DOHH2 (cell line): ENCODE results near the gene ZBED1.

Source experiments
- H3F3A ChIP-seq: fragments of 200-600 bp; sonication (generic), shearing (Covaris generic); 2 replicates; pipeline ENCODE4 v1.6.0; 2016; ENCODE audit warnings: antibody characterized with exemption, mild to moderate bottlenecking; ENCODE audit not compliant: control insufficient read depth, insufficient read depth
- H3K27ac ChIP-seq: fragments of 200-600 bp; sonication (generic); 2 replicates; pipeline ENCODE4 v1.5.1; 2014; ENCODE audit warnings: low read depth, mild to moderate bottlenecking, low read length, moderate library complexity
- H3K27me3 ChIP-seq: fragments of 200-600 bp; sonication (generic); 2 replicates; pipeline ENCODE4 v1.6.1; 2014; ENCODE audit warnings: mild to moderate bottlenecking, low read length, mixed read lengths; ENCODE audit not compliant: control insufficient read depth
- H3K36me3 ChIP-seq: fragments of 200-600 bp; sonication (generic); 2 replicates; pipeline ENCODE4 v1.6.1; 2014; ENCODE audit warnings: mild to moderate bottlenecking, low read length, moderate library complexity, mixed read lengths; ENCODE audit not compliant: control insufficient read depth
- H3K4me1 ChIP-seq: fragments of 200-600 bp; sonication (generic); 2 replicates; pipeline ENCODE4 v1.6.1; 2014; ENCODE audit warnings: mild to moderate bottlenecking, low read length, mixed read lengths; ENCODE audit not compliant: control insufficient read depth
- H3K4me2 ChIP-seq: fragments of 200-600 bp; sonication (generic); 2 replicates; pipeline ENCODE4 v1.6.0; 2014; ENCODE audit warnings: mild to moderate bottlenecking, low read length, moderate library complexity
- H3K4me3 ChIP-seq: fragments of 200-600 bp; sonication (generic); 2 replicates; pipeline ENCODE4 v1.5.1; 2014; ENCODE audit warnings: mild to moderate bottlenecking, low read length, mixed read lengths
- H3K79me2 ChIP-seq: fragments of 200-600 bp; sonication (generic); 2 replicates; pipeline ENCODE4 v1.6.1; 2014; ENCODE audit warnings: mild to moderate bottlenecking, low read length, mixed read lengths; ENCODE audit not compliant: control insufficient read depth
- H3K9me2 ChIP-seq: fragments of 200-600 bp; sonication (generic); replicated peaks from 2 replicates; pipeline ENCODE4 v1.6.1; 2014; ENCODE audit warnings: mild to moderate bottlenecking, low read length, mixed read lengths; ENCODE audit not compliant: control insufficient read depth
- H3K9me3 ChIP-seq: fragments of 200-600 bp; sonication (generic); 2 replicates; pipeline ENCODE4 v1.6.1; 2014; ENCODE audit warnings: antibody characterized with exemption, low read length, mixed read lengths; ENCODE audit not compliant: control insufficient read depth, insufficient read depth
- H4K20me1 ChIP-seq: fragments of 200-600 bp; sonication (generic); 2 replicates; pipeline ENCODE4 v1.6.0; 2014; ENCODE audit warnings: low read depth, mild to moderate bottlenecking, antibody characterized with exemption, low read length, moderate library complexity; ENCODE audit not compliant: control insufficient read depth, insufficient read depth
- CTCF ChIP-seq: fragments of 200-600 bp; sonication (generic); IDR thresholded peaks from one replicate; pipeline ENCODE4 v1.5.1; 2014; ENCODE audit warnings: antibody characterized with exemption, mild to moderate bottlenecking, low read depth, low read length; ENCODE audit not compliant: poor library complexity, severe bottlenecking
- EZH2phosphoT487 ChIP-seq: fragments of 200-600 bp; sonication (generic); IDR thresholded peaks from 2 replicates; pipeline ENCODE4 v1.6.1; 2017; ENCODE audit warnings: borderline replicate concordance, mild to moderate bottlenecking, antibody characterized with exemption, low read length, moderate library complexity, mixed read lengths

Gene ZBED1

GRCh38 chrX:2514131-2514530, 13.4 kb upstream of the ZBED1 start:
- peak overlapping the region; percentile 99 for H3K4me2 ChIP-seq
- H3K79me2 ChIP-seq = no peaks in the 10 kb centered on the region
- no peaks in the 10 kb centered on the region for H3K36me3 ChIP-seq
- no peaks in the 10 kb centered on the region for H4K20me1 ChIP-seq
- no peaks in the 10 kb centered on the region for H3K9me2 ChIP-seq
- H3K27ac ChIP-seq = peak overlapping the region; percentile 100
- H3F3A ChIP-seq = peaks cover 40% of the 10 kb centered on the region
- no peak for TF ChIP-seq CTCF
- no peak for TF ChIP-seq EZH2phosphoT487
- no peaks in the 10 kb centered on the region for H3K27me3 ChIP-seq
- H3K9me3 ChIP-seq = no peaks in the 10 kb centered on the region
- H3K4me1 ChIP-seq = peaks cover 70% of the 10 kb centered on the region
- H3K4me3 ChIP-seq = peak overlapping the region; percentile 76

GRCh38 chrX:2513121-2513664, 12.4 kb upstream of the ZBED1 start:
- Histone ChIP-seq H4K20me1 (no peaks in the 10 kb centered on the region), H3K27me3 (no peaks in the 10 kb centered on the region), H3F3A (peaks cover 45% of the 10 kb centered on the region), H3K4me2 (peak overlapping the region; percentile 99), H3K4me3 (peak overlapping the region; percentile 76), H3K79me2 (no peaks in the 10 kb centered on the region), H3K27ac (peak overlapping the region; percentile 100), H3K4me1 (peaks cover 72% of the 10 kb centered on the region), H3K9me2 (no peaks in the 10 kb centered on the region), H3K9me3 (no peaks in the 10 kb centered on the region), H3K36me3 (no peaks in the 10 kb centered on the region)
- TF ChIP-seq CTCF (peak; percentile 30), EZH2phosphoT487 (no peak)

GRCh38 chrX:2512501-2512900, 11.7 kb upstream of the ZBED1 start:
- TF ChIP-seq EZH2phosphoT487 (no peak), CTCF (no peak)
- no peak overlapping the region for H3K27ac ChIP-seq
- no peaks in the 10 kb centered on the region for H3K36me3 ChIP-seq
- no peaks in the 10 kb centered on the region for H3K79me2 ChIP-seq
- H3K4me2 ChIP-seq = no peak overlapping the region
- H3K27me3 ChIP-seq = no peaks in the 10 kb centered on the region
- H3K9me3 ChIP-seq = no peaks in the 10 kb centered on the region
- H3K4me3 ChIP-seq = no peak overlapping the region
- no peaks in the 10 kb centered on the region for H4K20me1 ChIP-seq
- peaks cover 65% of the 10 kb centered on the region for H3K4me1 ChIP-seq
- no peaks in the 10 kb centered on the region for H3K9me2 ChIP-seq
- H3F3A ChIP-seq = peaks cover 43% of the 10 kb centered on the region
